OCI-LY7 (cell line): Measurements from ENCODE around the gene SGSM2. TPM values are rescaled to one million over a fixed set of nuclear protein-coding genes. Genes with fewer than 3 reads are reported as not detected.

Experiments
- BruUV-seq: library from RNA; stranded (reverse); fragments of 400-500 nt; replicated peaks from 2 replicates; lab custom pipeline; 2021; lab: Mats Ljungman, UMichigan
- CTCF ChIA-PET: fragments of 300-600 bp; sonication (Branson Sonifier 250); formaldehyde crosslinking; loops from one replicate; lab custom pipeline; 2022; ENCODE audit warnings: antibody characterized with exemption; ENCODE audit not compliant: unreplicated experiment; lab: Charles Lee
- POLR2A ChIA-PET: fragments of 300-600 bp; sonication (Branson Sonifier 250); formaldehyde crosslinking; loops from one replicate; lab custom pipeline; 2022; ENCODE audit warnings: antibody characterized with exemption; lab: Charles Lee
- DNase-seq: peaks from one replicate; pipeline ENCODE4 v3.0.0-alpha.2; 2015; ENCODE audit warnings: low spot score
- H2AFZ ChIP-seq: fragments of 200-600 bp; sonication (generic), shearing (Covaris generic); 2 replicates; pipeline ENCODE4 v1.6.1; 2014; ENCODE audit warnings: mild to moderate bottlenecking, antibody characterized with exemption, low read length, moderate library complexity
- H3K27ac ChIP-seq: fragments of 200-600 bp; sonication (generic); 2 replicates; pipeline ENCODE4 v1.5.1; 2014; ENCODE audit warnings: mixed run types, low read depth, mild to moderate bottlenecking, moderate library complexity, low read length, inconsistent platforms; ENCODE audit not compliant: poor library complexity, severe bottlenecking
- H3K36me3 ChIP-seq: fragments of 200-600 bp; sonication (generic); 2 replicates; pipeline ENCODE4 v1.6.1; 2014; ENCODE audit warnings: mild to moderate bottlenecking, antibody characterized with exemption, low read length, moderate library complexity, mixed read lengths; ENCODE audit not compliant: insufficient read depth
- H3K4me1 ChIP-seq: fragments of 200-600 bp; sonication (generic); 2 replicates; pipeline ENCODE4 v1.5.1; 2014; ENCODE audit warnings: mild to moderate bottlenecking, low read length; ENCODE audit not compliant: insufficient read depth, poor library complexity, severe bottlenecking
- H3K4me2 ChIP-seq: fragments of 200-600 bp; sonication (generic); 2 replicates; pipeline ENCODE4 v1.6.1; 2014; ENCODE audit warnings: mild to moderate bottlenecking, low read length
- H3K4me3 ChIP-seq: fragments of 200-600 bp; sonication (generic); 2 replicates; pipeline ENCODE4 v1.5.1; 2014; ENCODE audit warnings: mild to moderate bottlenecking, low read depth, low read length; ENCODE audit not compliant: poor library complexity, severe bottlenecking
- H3K79me2 ChIP-seq: fragments of 200-600 bp; sonication (generic); 2 replicates; pipeline ENCODE4 v1.6.1; 2016; ENCODE audit warnings: low read depth, mild to moderate bottlenecking, low read length, moderate library complexity, mixed read lengths; ENCODE audit not compliant: insufficient read depth
- H3K9me2 ChIP-seq: fragments of 200-600 bp; sonication (generic); 2 replicates; pipeline ENCODE4 v1.6.1; 2016; ENCODE audit warnings: mild to moderate bottlenecking, low read length, mixed read lengths; ENCODE audit not compliant: insufficient read depth
- H3K9me3 ChIP-seq: fragments of 200-600 bp; sonication (generic); 2 replicates; pipeline ENCODE4 v1.6.1; 2014; ENCODE audit warnings: mild to moderate bottlenecking, mixed run types, low read length, mixed read lengths
- H4K20me1 ChIP-seq: fragments of 200-600 bp; sonication (generic); 2 replicates; pipeline ENCODE4 v1.6.1; 2014; ENCODE audit warnings: mild to moderate bottlenecking, antibody characterized with exemption, low read length, moderate library complexity, mixed read lengths; ENCODE audit not compliant: insufficient read depth
- EZH2phosphoT487 ChIP-seq: fragments of 200-600 bp; sonication (generic); IDR thresholded peaks from 2 replicates; pipeline ENCODE4 v1.6.1; 2018; ENCODE audit warnings: low read depth, borderline replicate concordance, mild to moderate bottlenecking, mixed run types, antibody characterized with exemption, low read length, moderate library complexity, mixed read lengths
- intact Hi-C: fragments of 100-400 bp; cut with micrococcal nuclease; formaldehyde crosslinking; loops from one replicate; pipeline ENCODE4 v1.10.0; 2022; ENCODE audit not compliant: unreplicated experiment
- total RNA-seq, 2 experiments: library from RNA; depleted of rRNA in 1 of 2; stranded (reverse); fragments of >200 nt in 1 of 2; shearing (Covaris generic) in 1 of 2; gene quantifications; 2 replicates each; pipeline ENCODE4 v1.2.3, GENCODE V29; 2014 to 2022
- TF ChIP-seq, protein P1 (sequence below): fragments of 200-600 bp; sonication (generic); conservative IDR thresholded peaks from 2 replicates; pipeline ENCODE4 v1.5.1; 2014; ENCODE audit warnings: mild to moderate bottlenecking, antibody characterized with exemption, low read length, moderate library complexity, mixed read lengths

SGSM2 gene
- total RNA-seq, 2 experiments from 2014 or later: 44.0 to 50.6 TPM

DNA sequence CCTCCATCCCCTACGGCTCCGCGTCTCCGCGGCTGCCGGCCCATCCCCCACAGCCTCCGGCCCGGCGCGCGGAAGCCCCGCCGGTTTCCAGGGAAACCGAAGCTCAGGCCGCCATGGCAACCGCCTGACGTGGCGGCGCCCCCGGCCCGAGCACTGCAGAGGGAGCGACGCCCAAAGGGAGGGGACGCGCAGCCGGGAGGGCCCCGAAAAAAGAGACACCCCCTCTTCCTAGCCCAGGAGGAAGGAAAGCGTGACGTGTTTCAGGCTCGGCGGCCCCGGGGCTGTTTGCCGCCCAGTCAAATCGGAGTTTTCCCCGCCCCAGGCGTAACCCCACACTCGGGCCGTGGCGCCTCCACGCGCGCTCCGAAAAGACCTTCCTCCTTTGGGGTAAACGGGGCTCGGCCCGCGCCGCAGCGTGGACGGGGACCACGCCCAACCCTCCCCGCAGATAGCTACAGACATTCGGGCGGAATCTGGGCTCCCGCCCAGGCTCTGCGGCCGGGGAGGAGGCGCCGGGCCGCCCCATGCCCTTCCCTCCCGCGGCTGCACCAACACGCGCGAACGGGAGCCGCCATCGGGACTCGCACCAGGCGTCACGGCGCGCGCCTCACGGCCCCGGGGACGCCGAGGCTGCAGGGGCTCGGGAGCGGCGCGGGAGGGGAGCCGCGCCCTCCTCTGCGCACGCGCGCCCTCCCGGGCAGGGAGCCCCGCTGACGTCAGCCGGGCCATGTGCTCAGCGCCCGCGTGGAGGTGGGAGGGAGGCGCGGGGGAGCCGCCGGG, 56.1 kb downstream of the SGSM2 start:
- CTCF ChIA-PET: no interaction called here
- H3K4me2 ChIP-seq: peak overlapping the region; percentile 99
- peak overlapping the region; percentile 89 for H3K27ac ChIP-seq
- H3K9me2 ChIP-seq: no peaks in the 10 kb centered on the region
- intact Hi-C loops: no loop called here
- no peaks in the 10 kb centered on the region for H4K20me1 ChIP-seq
- POLR2A ChIA-PET: interaction anchor here (0.7 to 2.8 kb wide), 5 partner anchors 9 to 1126 kb away, joined by 4 to 17 read pairs (median 4); partner anchors contain the start of genes SMG6 and SRR
- H3K4me1 ChIP-seq: peaks cover 48% of the 10 kb centered on the region
- DNase-seq: peak; percentile 94
- BruUV-seq: no TSS peak
- no peaks in the 10 kb centered on the region for H3K9me3 ChIP-seq
- peak overlapping the region; percentile 74 for H2AFZ ChIP-seq
- peak overlapping the region; percentile 80 for H3K4me3 ChIP-seq
- TF ChIP-seq EZH2phosphoT487: no peak
- TF ChIP-seq, protein P1, sequence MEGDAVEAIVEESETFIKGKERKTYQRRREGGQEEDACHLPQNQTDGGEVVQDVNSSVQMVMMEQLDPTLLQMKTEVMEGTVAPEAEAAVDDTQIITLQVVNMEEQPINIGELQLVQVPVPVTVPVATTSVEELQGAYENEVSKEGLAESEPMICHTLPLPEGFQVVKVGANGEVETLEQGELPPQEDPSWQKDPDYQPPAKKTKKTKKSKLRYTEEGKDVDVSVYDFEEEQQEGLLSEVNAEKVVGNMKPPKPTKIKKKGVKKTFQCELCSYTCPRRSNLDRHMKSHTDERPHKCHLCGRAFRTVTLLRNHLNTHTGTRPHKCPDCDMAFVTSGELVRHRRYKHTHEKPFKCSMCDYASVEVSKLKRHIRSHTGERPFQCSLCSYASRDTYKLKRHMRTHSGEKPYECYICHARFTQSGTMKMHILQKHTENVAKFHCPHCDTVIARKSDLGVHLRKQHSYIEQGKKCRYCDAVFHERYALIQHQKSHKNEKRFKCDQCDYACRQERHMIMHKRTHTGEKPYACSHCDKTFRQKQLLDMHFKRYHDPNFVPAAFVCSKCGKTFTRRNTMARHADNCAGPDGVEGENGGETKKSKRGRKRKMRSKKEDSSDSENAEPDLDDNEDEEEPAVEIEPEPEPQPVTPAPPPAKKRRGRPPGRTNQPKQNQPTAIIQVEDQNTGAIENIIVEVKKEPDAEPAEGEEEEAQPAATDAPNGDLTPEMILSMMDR: no peak
- H3K79me2 ChIP-seq: peaks cover 10% of the 10 kb centered on the region; the same call in 1 of the 2 replicates
- 0 out of 2 replicates have a peak, but pooled peaks cover 2% of the 10 kb centered on the region for H3K36me3 ChIP-seq

DNA sequence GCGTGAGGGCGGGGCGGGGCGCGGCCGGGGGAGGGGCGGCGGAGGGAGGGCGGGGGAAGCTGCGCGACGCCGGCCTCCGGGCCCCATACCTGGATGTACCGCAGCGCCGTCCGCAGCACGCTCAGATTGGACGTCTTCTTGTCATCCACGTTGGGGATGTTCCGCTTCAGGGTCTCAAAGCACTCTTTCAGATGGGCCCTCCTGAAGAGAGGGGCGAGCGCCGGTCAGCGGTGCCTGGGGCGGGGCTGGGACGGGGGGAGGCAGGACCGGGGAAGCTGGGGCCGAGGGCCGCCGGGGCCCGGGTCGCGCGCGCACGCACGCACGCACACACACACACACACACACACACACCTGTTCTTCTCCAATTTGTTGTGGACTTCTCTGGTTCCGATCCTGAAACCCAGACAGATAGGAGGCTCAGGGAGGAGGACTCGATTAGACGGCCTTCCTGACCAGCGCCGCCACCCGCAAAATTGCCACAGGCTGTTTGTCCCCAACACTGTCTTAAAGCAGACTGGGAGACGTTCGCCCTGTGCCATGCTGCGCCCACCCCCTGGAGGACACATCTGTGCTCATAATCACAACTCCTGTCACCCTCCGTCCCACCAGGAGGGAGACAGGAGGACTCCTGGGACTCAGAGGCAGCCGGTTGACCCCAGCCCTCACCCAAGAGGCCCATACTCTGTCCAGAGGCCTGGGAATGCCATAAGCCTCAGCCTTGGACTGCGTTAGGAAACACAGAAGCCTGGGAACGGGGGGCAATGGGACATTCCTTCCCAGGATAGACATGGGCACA, 56.9 kb downstream of the SGSM2 start:
- ChIA-PET POLR2A (interaction anchor here (1.1 kb wide), 1 partner anchor 22 kb away, joined by 4 read pairs; no protein-coding TSS in a partner anchor), CTCF (no interaction called here)
- Histone ChIP-seq H3K4me1 (peaks cover 51% of the 10 kb centered on the region), H4K20me1 (no peaks in the 10 kb centered on the region), H3K9me3 (no peaks in the 10 kb centered on the region), H3K4me3 (peak overlapping the region; percentile 80), H3K27ac (peak overlapping the region; percentile 14), H3K36me3 (0 out of 2 replicates have a peak, but pooled peaks cover 2% of the 10 kb centered on the region), H3K9me2 (no peaks in the 10 kb centered on the region), H3K4me2 (peak overlapping the region; percentile 73), H3K79me2 (peaks cover 10% of the 10 kb centered on the region; the same call in 1 of the 2 replicates), H2AFZ (peak overlapping the region; percentile 35; the same call in 1 of the 2 replicates)
- no TSS peak for BruUV-seq
- DNase-seq: no peak
- intact Hi-C loops: no loop called here
- TF ChIP-seq, protein P1: 0 out of 2 replicates have a peak, but pooled peaks have one; percentile 10
- TF ChIP-seq EZH2phosphoT487: no peak
